ES-I3 (cell line): ENCODE measurements around the gene HLA-DRB5.
"Not testable (repeated sequence)": the region's sequence is repeated elsewhere in the genome, so short reads cannot be mapped to it uniquely, and the experiment has no call there.

ENCODE experiments used
- H3K36me3 ChIP-seq: 2 replicates; pipeline ENCODE4 v1.6.1; 2013; ENCODE audit warnings: mild to moderate bottlenecking, low read length, control low read depth, moderate library complexity; ENCODE audit not compliant: insufficient read depth
- H3K4me1 ChIP-seq: 2 replicates; pipeline ENCODE4 v1.6.1; 2013; ENCODE audit warnings: mild to moderate bottlenecking, control low read depth, low read length; ENCODE audit not compliant: insufficient read depth
- H3K9ac ChIP-seq: 2 replicates; pipeline ENCODE4 v1.6.1; 2013; ENCODE audit warnings: low read depth, mild to moderate bottlenecking, low read length, moderate library complexity
- H3K9me3 ChIP-seq: 2 replicates; pipeline ENCODE4 v1.6.1; 2013; ENCODE audit warnings: mild to moderate bottlenecking, low read length, moderate library complexity; ENCODE audit not compliant: control insufficient read depth, insufficient read depth

The HLA-DRB5 gene

GRCh38 chr6:32473376-32474348, 56.4 kb downstream of the HLA-DRB5 start:
- not testable (repeated sequence) for H3K9me3 ChIP-seq, H3K36me3 ChIP-seq, H3K4me1 ChIP-seq, H3K9ac ChIP-seq

DNA sequence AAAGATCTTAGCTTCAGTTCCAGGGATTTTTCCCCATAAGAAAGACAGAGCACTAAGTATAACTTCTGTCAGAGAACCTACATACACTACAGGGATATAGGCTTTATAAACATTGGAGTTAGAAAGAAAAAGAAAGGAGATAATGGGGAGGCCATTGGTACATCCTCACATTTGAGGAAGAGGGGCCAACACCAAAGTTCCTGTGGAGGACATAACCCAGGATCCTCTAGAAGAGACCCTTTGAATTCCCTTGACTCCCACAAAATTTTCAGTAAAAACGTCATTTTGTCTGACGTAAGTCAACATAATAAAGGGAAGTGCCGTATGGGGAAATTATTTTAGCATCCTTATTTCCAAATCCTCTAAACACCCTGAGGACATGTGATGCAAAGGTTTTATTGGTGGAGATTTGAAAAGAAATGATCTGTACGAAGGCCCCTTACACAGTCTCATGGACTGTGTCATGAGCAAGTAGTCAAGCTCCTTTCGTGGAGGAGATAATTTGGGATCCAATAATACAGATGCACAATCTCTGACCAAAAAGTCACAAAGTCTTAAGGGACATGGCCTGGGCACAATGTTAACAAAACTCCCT, 57.2 kb downstream of the HLA-DRB5 start:
- H3K9me3 ChIP-seq = no peaks in the 10 kb centered on the region; the same call in 1 of the 2 replicates

GRCh38 chr6:32467743-32468503, 62.2 kb downstream of the HLA-DRB5 start:
- H3K9me3 ChIP-seq, H3K9ac ChIP-seq, H3K4me1 ChIP-seq, H3K36me3 ChIP-seq: not testable (repeated sequence)

More for the DNA sequence above, 57.2 kb downstream of the HLA-DRB5 start:
- no peaks in the 10 kb centered on the region for H3K36me3 ChIP-seq
- H3K4me1 ChIP-seq = no peaks in the 10 kb centered on the region
- no peak overlapping the region for H3K9ac ChIP-seq
